Activated CD4-positive, alpha-beta T cell treated with anti-CD3 and anti-CD28 coated beads, Interleukin-2, Interleukin-4, amounts not matched to agents 100 ng/mL and 50 ng/mL, durations not matched to agents 16 hours and 8 hours (primary cell): Measurements from ENCODE around the gene FKBP3.
A peak's percentile ranks its signal among the peaks of the same experiment; 100 is the strongest.
"Not testable (repeated sequence)": the region's sequence is repeated elsewhere in the genome, so short reads cannot be mapped to it uniquely, and the experiment has no call there.

Experiments used
- DNase-seq: peaks from one replicate; pipeline ENCODE4 v3.0.0-alpha.2; 2020; ENCODE audit warnings: low spot score

Gene FKBP3

GRCh38 chr14:45112896-45113781, 21.1 kb downstream of the FKBP3 start:
- DNase-seq = peak; percentile 23

- DNase-seq = no peak
Measured at GRCh38 chr14:45104561-45104960, 29.7 kb downstream of the FKBP3 start.

DNA sequence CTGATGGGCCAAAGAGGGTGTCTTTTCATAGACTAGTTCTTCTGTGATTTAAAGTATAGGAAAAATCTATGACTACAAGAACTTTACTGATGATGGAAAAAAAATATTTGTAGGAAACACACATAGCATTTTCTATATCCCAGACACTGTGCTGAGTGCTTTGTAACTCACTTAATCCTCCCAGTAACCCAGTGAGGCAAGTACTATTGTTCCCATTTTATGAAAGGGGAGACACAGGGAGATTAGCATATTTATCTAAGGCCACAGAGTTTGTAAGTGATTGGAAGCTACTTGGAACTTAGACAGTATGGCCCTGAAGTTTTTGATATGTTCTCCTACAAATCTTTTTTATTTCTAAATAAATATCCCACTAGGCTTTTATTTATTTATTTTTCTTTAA, 30.5 kb downstream of the FKBP3 start:
- DNase-seq = no peak

GRCh38 chr14:45096218-45096617, 38.1 kb downstream of the FKBP3 start:
- no peak for DNase-seq

GRCh38 chr14:45095143-45095542, 39.1 kb downstream of the FKBP3 start:
- peak; percentile 34 for DNase-seq

DNA sequence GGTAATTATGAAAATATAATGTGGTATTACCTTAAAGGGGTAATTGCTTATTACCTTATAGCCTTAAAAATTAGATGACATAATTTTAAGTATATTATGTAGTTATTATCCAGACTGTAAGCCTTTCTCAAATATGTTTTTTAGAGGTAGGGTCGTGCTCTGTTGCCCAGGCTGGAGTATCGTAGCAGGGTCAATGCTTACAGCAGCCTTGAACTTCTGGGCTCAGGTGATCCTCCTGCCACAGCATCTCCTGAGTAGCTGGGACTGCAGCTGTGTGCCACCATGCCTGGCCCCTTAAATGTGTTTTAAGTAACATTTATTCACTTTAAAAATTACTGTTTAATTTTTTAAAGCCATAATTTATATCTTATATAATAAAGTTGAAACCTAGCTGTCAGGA, 40.0 kb downstream of the FKBP3 start:
- no peak for DNase-seq

DNA sequence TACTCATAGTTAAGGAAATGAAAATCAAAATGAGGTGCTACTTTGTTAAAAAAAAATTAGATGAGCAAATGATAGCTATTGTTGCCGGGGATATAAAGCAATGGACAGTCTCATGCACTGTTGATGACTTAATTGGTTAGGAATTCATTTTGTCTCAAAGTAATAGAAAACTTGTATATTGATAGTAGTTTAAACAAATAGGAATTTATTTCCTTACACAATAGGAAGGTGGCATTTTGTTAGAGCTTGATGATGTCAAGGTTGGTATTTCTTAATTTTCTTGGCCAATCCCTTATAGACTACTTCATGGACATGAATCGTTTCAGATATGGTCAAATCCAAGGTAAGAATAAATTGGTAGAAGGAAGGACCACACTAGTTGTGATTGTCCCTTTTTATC, 42.6 kb downstream of the FKBP3 start:
- DNase-seq = no peak

- peak; percentile 80 for DNase-seq
Measured at GRCh38 chr14:45089813-45090212, 44.5 kb downstream of the FKBP3 start.

DNA sequence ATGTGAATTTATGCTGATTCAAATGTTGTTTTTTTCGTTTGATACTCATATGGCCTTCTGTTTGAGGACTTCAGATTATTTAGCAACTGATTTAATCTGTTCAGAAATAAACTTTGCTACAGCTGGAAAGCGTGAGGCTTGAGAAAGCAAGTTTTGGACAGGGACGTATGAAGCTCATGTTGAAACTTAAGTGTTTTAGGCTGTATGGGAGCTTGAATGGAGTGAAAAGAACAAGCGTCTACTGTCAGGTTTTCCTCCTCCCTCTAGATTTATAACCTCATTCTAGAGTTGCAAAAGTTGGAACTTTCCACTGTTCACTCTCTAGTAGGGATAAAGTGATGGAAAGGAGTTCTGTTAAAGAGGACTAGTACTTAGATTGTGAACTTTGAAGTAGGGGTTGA, 49.3 kb downstream of the FKBP3 start:
- DNase-seq = no peak

DNA sequence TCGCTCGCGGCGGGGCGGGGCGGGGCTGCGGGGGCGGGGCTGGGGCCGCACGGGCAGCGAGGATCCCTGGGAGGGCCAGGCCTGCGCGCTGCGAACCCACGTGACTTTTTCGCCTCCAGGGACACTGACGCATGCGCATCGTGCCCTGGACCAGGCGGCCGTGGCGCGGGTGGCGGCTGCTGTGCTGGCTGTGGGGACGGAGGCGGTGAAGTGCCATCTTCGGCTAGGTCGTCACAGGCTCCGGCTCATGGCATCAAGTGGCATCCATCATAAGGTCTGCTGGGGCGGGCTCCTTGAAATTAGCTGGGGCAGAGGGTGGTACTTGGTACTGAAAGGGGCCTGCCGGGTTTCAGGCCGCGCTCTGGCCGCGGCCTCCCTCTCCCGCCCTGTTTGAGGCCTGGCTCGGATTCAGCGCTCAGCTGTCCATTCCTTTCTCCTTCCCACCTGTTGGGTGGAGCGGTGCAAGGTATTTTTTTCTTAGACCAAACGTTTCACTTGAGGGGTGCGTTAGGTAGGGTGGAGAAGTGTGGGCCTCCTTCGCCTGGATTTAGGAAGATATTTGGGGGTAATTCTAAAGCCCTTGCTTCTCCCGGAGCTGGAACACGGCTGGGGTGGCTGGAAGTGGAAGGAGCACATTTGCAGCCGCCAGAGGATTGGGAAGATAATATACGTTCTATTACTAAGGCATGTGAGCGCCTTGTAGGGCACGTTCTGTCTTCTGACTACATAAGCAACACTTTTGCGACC, 50.1 kb downstream of the FKBP3 start, which contains the start of gene PRPF39:
Gene PRPF39 (plus strand): TSS at position 141 of the 747 bp plus-strand sequence. CDS start 11,124 bp downstream, outside the sequence.
- peak; percentile 96 for DNase-seq

DNA sequence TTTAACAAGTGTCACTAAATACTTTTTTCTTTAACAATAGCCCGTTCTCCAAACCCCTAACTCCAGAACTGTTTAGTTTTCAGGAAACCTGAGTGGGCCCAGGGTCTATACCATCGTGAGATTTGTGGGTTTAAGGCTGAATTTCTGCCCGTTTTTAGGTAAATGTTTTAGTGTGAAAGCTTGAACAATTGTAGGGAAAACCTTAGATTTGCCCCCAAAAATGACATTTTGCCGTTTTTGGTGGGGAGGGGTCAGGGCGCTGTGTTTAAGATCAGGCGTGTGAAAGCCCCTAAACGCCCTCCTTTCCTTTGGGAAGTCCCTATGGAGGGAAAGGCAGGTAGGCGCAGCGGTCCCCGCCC, 50.7 kb downstream of the FKBP3 start:
- no peak for DNase-seq

DNA sequence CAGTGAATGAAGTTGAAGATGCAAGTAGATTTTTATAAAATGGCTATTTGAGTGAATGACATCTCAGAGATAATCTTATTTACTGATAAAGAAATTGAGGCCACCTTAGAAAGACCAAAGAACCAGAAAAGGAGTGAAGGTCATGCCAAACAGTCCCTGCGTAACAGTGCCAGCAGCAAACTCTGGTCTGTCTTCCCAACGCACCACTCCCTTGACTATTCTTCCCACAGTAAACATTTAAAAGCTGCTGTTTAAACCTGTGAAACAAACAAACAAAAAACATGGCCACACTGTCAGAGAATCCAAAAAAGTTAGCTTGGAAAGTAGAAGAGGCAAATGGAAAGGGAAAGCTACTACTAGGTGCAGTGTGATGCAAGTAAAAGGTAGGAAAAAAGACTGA, 51.9 kb downstream of the FKBP3 start:
- no peak for DNase-seq

- not testable (repeated sequence) for DNase-seq
Measured at GRCh38 chr14:45081096-45081495, 53.2 kb downstream of the FKBP3 start.

GRCh38 chr14:45080416-45080968, 53.8 kb downstream of the FKBP3 start:
- not testable (repeated sequence) for DNase-seq

DNA sequence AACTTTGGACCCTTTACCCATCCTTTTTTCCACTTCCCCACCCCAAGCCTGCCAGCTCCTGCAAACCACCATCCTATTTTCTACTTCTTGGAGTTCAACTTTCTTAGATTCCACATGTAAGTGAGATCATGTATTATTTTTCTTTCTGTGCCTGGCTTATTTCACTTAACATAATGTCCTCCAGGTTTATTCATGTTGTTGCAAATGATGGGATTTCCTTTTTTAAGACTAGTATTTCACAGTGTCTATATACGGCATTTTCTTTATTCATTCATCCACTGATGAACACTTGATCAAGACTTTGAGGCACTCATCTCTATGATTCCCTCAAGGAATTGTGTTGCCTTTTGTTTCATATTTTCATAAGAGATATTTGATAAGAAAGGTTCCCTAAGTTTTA, 56.0 kb downstream of the FKBP3 start:
- DNase-seq = no peak

GRCh38 chr14:45073231-45073879, 60.9 kb downstream of the FKBP3 start:
- DNase-seq = no peak

GRCh38 chr14:45072126-45072525, 62.2 kb downstream of the FKBP3 start:
- no peak for DNase-seq

- DNase-seq = no peak
Measured at GRCh38 chr14:45070215-45070614, 64.1 kb downstream of the FKBP3 start.

DNA sequence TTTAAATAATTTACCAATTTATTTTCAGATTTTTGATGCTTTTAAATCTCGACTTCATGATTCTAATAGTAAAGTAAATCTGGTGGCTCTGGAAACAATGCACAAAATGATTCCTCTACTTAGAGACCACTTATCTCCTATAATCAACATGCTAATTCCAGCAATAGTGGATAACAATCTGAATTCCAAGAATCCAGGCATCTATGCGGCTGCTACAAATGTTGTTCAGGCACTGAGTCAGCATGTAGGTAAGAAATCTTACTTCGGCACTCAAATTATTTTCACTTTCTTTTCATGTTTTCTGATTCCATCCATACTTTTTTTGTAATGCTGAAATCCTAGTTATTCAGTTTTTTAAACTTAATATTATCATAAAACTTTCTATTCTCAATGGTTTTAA, 65.9 kb downstream of the FKBP3 start:
- DNase-seq = no peak

DNA sequence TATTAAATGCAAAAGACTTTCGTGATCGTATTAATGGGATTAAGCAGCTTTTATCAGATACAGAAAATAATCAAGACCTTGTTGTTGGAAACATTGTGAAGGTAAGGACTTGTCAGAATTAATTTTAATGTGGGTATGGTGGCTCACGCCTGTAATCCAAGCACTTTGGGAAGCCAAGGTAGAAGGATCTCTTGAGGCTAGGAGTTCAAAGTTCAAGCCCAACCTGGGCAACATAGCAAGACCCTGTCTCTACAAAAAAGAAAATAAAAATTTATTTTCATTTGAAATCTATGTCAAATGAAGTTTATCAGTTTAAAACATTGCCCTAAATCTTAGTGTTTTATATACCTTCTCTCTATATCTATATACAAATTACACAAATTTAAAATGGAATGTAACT, 67.6 kb downstream of the FKBP3 start:
- no peak for DNase-seq

- DNase-seq = no peak
Measured at GRCh38 chr14:45065956-45066355, 68.3 kb downstream of the FKBP3 start.
